A549 (cell line): ENCODE data around the gene SUDS3. TPM values are rescaled to one million over a fixed set of nuclear protein-coding genes. Genes with fewer than 3 reads are reported as not detected.

ENCODE experiments used
- ATAC-seq, 2 experiments: fragments of 200-7000 bp in 1 of 2; fragments of >200 bp in 1 of 2; cut with Nextera tagmentation in 1 of 2; cut with Tn5 transposase in 1 of 2; 3 replicates each; pipeline versions ENCODE4 v1.8.0 to v1.9.1; 2018 to 2020; ENCODE audit warnings: mild to moderate bottlenecking in 1 of 2, moderate library complexity in 1 of 2
- CTCF ChIA-PET: fragments of 300-600 bp; sonication (Branson Sonifier 250); formaldehyde crosslinking; extraction: SDS; loops from one replicate; lab custom pipeline; 2021; ENCODE audit warnings: antibody characterized with exemption, inconsistent platforms; lab: Yijun Ruan, JAX
- POLR2A ChIA-PET: fragments of 350-600 bp; formaldehyde crosslinking; extraction: SDS; loops from one replicate; lab custom pipeline; 2021; ENCODE audit warnings: antibody characterized with exemption, inconsistent platforms; lab: Yijun Ruan, JAX
- DNase-seq, 2 experiments: peaks; one replicate each; pipeline versions ENCODE4 v3.0.0 to v3.0.0-alpha.2; 2011 to 2016; ENCODE audit warnings: low read depth in 1 of 2, low spot score in 1 of 2
- FAIRE-seq: peaks from 2 replicates; lab custom pipeline; 2011; peaks lifted over from hg19 to GRCh38; lab: Jason Lieb, UNC
- H3K27ac ChIP-seq, 2 experiments: fragments of >200 bp; sonication (Bioruptor Twin); formaldehyde crosslinking; 3 replicates each; pipeline ENCODE4 v1.5.1; 2016 to 2017
- H3K4me1 ChIP-seq: fragments of >200 bp; sonication (Bioruptor Twin); formaldehyde crosslinking; 3 replicates; pipeline ENCODE4 v1.6.1; 2016
- H3K4me2 ChIP-seq: fragments of >200 bp; sonication (Bioruptor Twin); formaldehyde crosslinking; 3 replicates; pipeline ENCODE4 v1.6.1; 2016
- H3K4me3 ChIP-seq: fragments of >200 bp; sonication (Bioruptor Twin); formaldehyde crosslinking; 3 replicates; pipeline ENCODE4 v1.5.1; 2016
- H3K9me3 ChIP-seq: fragments of >200 bp; sonication (Bioruptor Twin); formaldehyde crosslinking; 3 replicates; pipeline ENCODE4 v1.6.1; 2016
- BHLHE40 ChIP-seq: IDR thresholded peaks from 2 replicates; pipeline ENCODE4 v1.6.1; 2012; ENCODE audit warnings: low read depth, low read length, inconsistent platforms
- CBX8 ChIP-seq: fragments of 200-600 bp; sonication (generic); IDR thresholded peaks from 2 replicates; pipeline ENCODE4 v1.6.1; 2016
- CHD2 ChIP-seq: fragments of 150-350 bp; IDR thresholded peaks from 2 replicates; pipeline ENCODE4 v1.6.1; 2014; ENCODE audit warnings: low read length; ENCODE audit not compliant: partially characterized antibody
- CHD4 ChIP-seq: fragments of 200-600 bp; sonication (generic); IDR thresholded peaks from 2 replicates; pipeline ENCODE4 v1.6.1; 2016; ENCODE audit warnings: antibody characterized with exemption, mild to moderate bottlenecking, borderline replicate concordance
- EHF ChIP-seq: fragments of 250-450 bp; sonication (Bioruptor Pico); IDR thresholded peaks from 2 replicates; pipeline ENCODE4 v1.5.0; 2020; ENCODE audit warnings: mild to moderate bottlenecking
- ELK1 ChIP-seq: fragments of 150-350 bp; IDR thresholded peaks from 2 replicates; pipeline ENCODE4 v1.6.1; 2014; ENCODE audit warnings: low read depth, mild to moderate bottlenecking, low read length
- ESRRA ChIP-seq: fragments of 150-350 bp; IDR thresholded peaks from 2 replicates; pipeline ENCODE4 v1.6.1; 2014; ENCODE audit warnings: mild to moderate bottlenecking, low read length, borderline replicate concordance
- FOSB ChIP-seq: fragments of 250-450 bp; sonication (Bioruptor Pico); IDR thresholded peaks from 2 replicates; pipeline ENCODE4 v1.5.0; 2020; ENCODE audit warnings: mild to moderate bottlenecking, moderate library complexity
- HDAC2 ChIP-seq: fragments of 200-600 bp; sonication (generic); IDR thresholded peaks from 2 replicates; pipeline ENCODE4 v1.6.1; 2016
- HEYL ChIP-seq: fragments of 250-450 bp; sonication (Bioruptor Pico); IDR thresholded peaks from 2 replicates; pipeline ENCODE4 v1.8.0; 2021; ENCODE audit warnings: mild to moderate bottlenecking, moderate library complexity
- HOXB5 ChIP-seq: fragments of 250-450 bp; sonication (Bioruptor Pico); IDR thresholded peaks from 2 replicates; pipeline ENCODE4 v1.5.0; 2020; ENCODE audit warnings: mild to moderate bottlenecking, moderate library complexity
- JUNB ChIP-seq: fragments of >200 bp; sonication (Bioruptor Twin); formaldehyde crosslinking; IDR thresholded peaks from 2 replicates; pipeline ENCODE4 v1.6.1; 2016
- MAFK ChIP-seq: fragments of 450-650 bp; IDR thresholded peaks from 2 replicates; pipeline ENCODE4 v1.6.1; 2014; ENCODE audit not compliant: partially characterized antibody
- MYC ChIP-seq: IDR thresholded peaks from 2 replicates; pipeline ENCODE4 v1.6.1; 2012; ENCODE audit warnings: mild to moderate bottlenecking, inconsistent platforms, low read length, improper control_type of control experiment, borderline replicate concordance
- NPAS2 ChIP-seq: fragments of 250-450 bp; sonication (Bioruptor Pico); IDR thresholded peaks from 2 replicates; pipeline ENCODE4 v1.8.0; 2022; ENCODE audit warnings: mild to moderate bottlenecking, moderate library complexity, borderline replicate concordance
- PHF8 ChIP-seq: fragments of 200-600 bp; sonication (generic); IDR thresholded peaks from 2 replicates; pipeline ENCODE4 v1.6.1; 2016; ENCODE audit warnings: low read depth, mild to moderate bottlenecking, antibody characterized with exemption, moderate library complexity, borderline replicate concordance
- POLR2A ChIP-seq: IDR thresholded peaks from 2 replicates; pipeline ENCODE4 v1.6.1; 2012; ENCODE audit warnings: mild to moderate bottlenecking, low read length
- POLR2AphosphoS2 ChIP-seq: conservative IDR thresholded peaks from 2 replicates; pipeline ENCODE4 v1.6.1; 2012; ENCODE audit warnings: low read length, improper control_type of control experiment, inconsistent platforms
- REST ChIP-seq: fragments of 200-600 bp; sonication (generic); IDR thresholded peaks from 2 replicates; pipeline ENCODE4 v1.6.1; 2016; ENCODE audit warnings: antibody characterized with exemption, mild to moderate bottlenecking, moderate library complexity
- TFCP2L1 ChIP-seq: fragments of 250-450 bp; sonication (Bioruptor Pico); IDR thresholded peaks from 2 replicates; pipeline ENCODE4 v1.5.0; 2021; ENCODE audit warnings: mild to moderate bottlenecking
- TP53 ChIP-seq: fragments of 250-450 bp; sonication (Bioruptor Pico); IDR thresholded peaks from 2 replicates; pipeline ENCODE4 v1.5.0; 2021; ENCODE audit warnings: mild to moderate bottlenecking, moderate library complexity
- ZFP36 ChIP-seq: fragments of 450-650 bp; IDR thresholded peaks from 2 replicates; pipeline ENCODE4 v1.6.1; 2014; ENCODE audit warnings: borderline replicate concordance; ENCODE audit not compliant: partially characterized antibody
- ZSCAN20 ChIP-seq: fragments of 250-450 bp; sonication (Bioruptor Pico); IDR thresholded peaks from 2 replicates; pipeline ENCODE4 v1.8.0; 2022; ENCODE audit warnings: mild to moderate bottlenecking, moderate library complexity
- WGBS: methylation state at CpG from one replicate; pipeline ENCODE4 v1.1.6; 2017; ENCODE audit errors: missing lambda C conversion rate; 5-methylcytosine and 5-hydroxymethylcytosine counted together
- polyA plus RNA-seq, 4 experiments: library from polyadenylated mRNA; depleted of rRNA in 3 of 4; stranded (reverse); fragments of >200 nt; fragmentation: RNase III in 1 of 4; extraction: RNeasy Plus Mini Kit Qiagen cat#74134 plus additional on column Dnase treatment in 1 of 4; gene quantifications; 2 replicates in 3 of 4; 3 replicates in 1 of 4; pipeline ENCODE4 v1.2.3, GENCODE V29; 2011 to 2017
- TF ChIP-seq, protein P1 (sequence below): fragments of >200 bp; sonication (Bioruptor Twin); formaldehyde crosslinking; IDR thresholded peaks from 2 replicates; pipeline ENCODE4 v1.6.1; 2016
- TF ChIP-seq, protein P2 (sequence below): IDR thresholded peaks from 2 replicates; pipeline ENCODE4 v1.6.1; 2012
- TF ChIP-seq, protein P3 (sequence below): fragments of 450-650 bp; IDR thresholded peaks from 2 replicates; pipeline ENCODE4 v1.6.1; 2014; ENCODE audit warnings: antibody characterized with exemption

SUDS3 gene
- polyA plus RNA-seq, 2 of the 4 experiments (the other 2 are of a cell fraction): 20.3 to 36.5 TPM

DNA sequence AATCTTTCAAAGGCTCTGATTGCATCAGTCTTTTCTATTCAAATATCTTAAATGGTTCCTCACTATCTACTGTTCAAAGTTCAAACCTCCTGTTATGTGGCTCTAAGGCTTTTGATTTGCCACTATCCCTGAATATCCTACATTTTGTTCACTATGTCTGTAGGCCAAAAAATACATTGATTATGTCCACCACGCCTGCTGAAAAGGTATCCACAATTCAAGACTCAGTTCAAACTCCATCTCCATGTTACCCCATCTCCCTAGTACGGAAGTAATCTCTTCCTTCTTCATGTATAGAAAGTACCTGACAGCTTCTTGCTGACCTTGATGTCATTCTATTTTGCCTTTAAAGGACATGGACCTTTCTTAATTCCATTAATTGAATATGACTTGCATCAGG lies 28.4 kb upstream of the SUDS3 start:
- TF ChIP-seq CHD4 (no peak), REST (no peak), HOXB5 (no peak), HDAC2 (no peak), POLR2A (no peak), ZSCAN20 (CRISPR knock-in tag) (no peak), CHD2 (no peak), HEYL (CRISPR knock-in tag) (no peak), JUNB (no peak), NPAS2 (CRISPR knock-in tag) (no peak), ESRRA (no peak), CBX8 (no peak)
- TF ChIP-seq, protein P1, sequence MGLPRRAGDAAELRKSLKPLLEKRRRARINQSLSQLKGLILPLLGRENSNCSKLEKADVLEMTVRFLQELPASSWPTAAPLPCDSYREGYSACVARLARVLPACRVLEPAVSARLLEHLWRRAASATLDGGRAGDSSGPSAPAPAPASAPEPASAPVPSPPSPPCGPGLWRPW: no peak
- TF ChIP-seq, protein P2, sequence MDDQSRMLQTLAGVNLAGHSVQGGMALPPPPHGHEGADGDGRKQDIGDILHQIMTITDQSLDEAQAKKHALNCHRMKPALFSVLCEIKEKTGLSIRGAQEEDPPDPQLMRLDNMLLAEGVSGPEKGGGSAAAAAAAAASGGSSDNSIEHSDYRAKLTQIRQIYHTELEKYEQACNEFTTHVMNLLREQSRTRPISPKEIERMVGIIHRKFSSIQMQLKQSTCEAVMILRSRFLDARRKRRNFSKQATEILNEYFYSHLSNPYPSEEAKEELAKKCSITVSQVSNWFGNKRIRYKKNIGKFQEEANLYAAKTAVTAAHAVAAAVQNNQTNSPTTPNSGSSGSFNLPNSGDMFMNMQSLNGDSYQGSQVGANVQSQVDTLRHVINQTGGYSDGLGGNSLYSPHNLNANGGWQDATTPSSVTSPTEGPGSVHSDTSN: no peak
- no peak overlapping the region for H3K4me3 ChIP-seq
- DNase-seq: no peak
- H3K27ac ChIP-seq: no peak overlapping the region
- WGBS: 94% methylated on average over 2 of the region's 2 CpGs
- no peak for FAIRE-seq
- H3K4me2 ChIP-seq: no peak overlapping the region
- POLR2A ChIA-PET: no interaction called here
- CTCF ChIA-PET: interaction anchor here (0.9 to 3.9 kb wide), 4 partner anchors 10 to 172 kb away, joined by 3 to 26 read pairs (median 4); partner anchors contain the start of gene SUDS3
- no peaks in the 10 kb centered on the region for H3K9me3 ChIP-seq
- ATAC-seq: no peak
- H3K4me1 ChIP-seq: peaks cover 6% of the 10 kb centered on the region; the same call in 2 of the 3 replicates

DNA sequence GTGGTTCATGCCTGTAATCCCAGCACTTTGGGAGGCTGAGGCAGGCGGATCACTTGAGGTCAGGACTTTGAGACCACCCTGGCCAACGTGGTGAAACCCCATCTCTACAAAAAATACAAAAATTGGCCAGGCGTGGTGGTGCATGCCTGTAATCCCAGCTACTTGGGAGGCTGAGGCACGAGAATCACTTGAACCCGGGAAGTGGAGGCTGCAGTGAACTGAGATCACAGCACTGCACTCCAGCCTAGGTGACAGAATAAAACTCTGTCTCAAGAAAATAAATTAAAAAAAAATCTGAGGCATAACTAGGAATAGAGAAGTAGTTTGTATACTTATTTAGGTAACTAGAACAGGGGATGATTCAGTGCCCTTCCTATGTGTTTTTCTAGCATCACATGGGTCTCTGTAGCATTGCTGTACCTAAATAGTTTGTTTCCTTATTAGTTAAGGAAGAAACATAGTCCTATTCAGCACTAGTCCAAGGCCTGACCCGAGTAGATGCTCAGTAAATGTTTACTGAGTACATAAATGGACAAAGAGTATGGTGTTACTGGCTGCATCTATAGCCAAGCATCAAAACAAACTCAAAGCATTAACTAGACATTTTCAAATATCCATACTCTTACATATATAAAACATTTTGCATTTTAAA lies 25.3 kb upstream of the SUDS3 start:
- ChIA-PET POLR2A (no interaction called here), CTCF (interaction anchor here (1.1 to 2.1 kb wide), 3 partner anchors 20 to 25 kb away, joined by 3 to 11 read pairs (median 3); partner anchors contain the start of gene SUDS3)
- 66% methylated on average over 6 of the region's 6 CpGs for WGBS
- Histone ChIP-seq H3K27ac (no peak overlapping the region), H3K4me1 (peaks cover 9% of the 10 kb centered on the region), H3K4me2 (no peak overlapping the region), H3K4me3 (no peak overlapping the region), H3K9me3 (no peaks in the 10 kb centered on the region)
- FAIRE-seq: no peak
- peak in 1 of 2 experiments; percentile 38; a peak in 2 of 6 replicates for ATAC-seq
- no peak for TF ChIP-seq POLR2AphosphoS2
- no peak for TF ChIP-seq TP53 (CRISPR knock-in tag)
- no peak for TF ChIP-seq CHD2
- TF ChIP-seq, protein P1: no peak
- no peak for TF ChIP-seq MAFK
- TF ChIP-seq, protein P3, sequence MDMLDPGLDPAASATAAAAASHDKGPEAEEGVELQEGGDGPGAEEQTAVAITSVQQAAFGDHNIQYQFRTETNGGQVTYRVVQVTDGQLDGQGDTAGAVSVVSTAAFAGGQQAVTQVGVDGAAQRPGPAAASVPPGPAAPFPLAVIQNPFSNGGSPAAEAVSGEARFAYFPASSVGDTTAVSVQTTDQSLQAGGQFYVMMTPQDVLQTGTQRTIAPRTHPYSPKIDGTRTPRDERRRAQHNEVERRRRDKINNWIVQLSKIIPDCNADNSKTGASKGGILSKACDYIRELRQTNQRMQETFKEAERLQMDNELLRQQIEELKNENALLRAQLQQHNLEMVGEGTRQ: no peak
- no peak for TF ChIP-seq CBX8
- TF ChIP-seq TFCP2L1 (CRISPR knock-in tag): no peak
- no peak for TF ChIP-seq ELK1
- no peak for TF ChIP-seq EHF (CRISPR knock-in tag)
- no peak for TF ChIP-seq FOSB (CRISPR knock-in tag)
- no peak for TF ChIP-seq ESRRA
- TF ChIP-seq CHD4: no peak
- TF ChIP-seq PHF8: no peak
- no peak for TF ChIP-seq ZFP36
- TF ChIP-seq BHLHE40: no peak
- TF ChIP-seq MYC: no peak
- TF ChIP-seq POLR2A: no peak
- TF ChIP-seq HDAC2: no peak
- no peak for DNase-seq
